HEK293T (cell line): Measurements from ENCODE around the gene C4orf51.

Experiments
- ELF4 ChIP-seq: fragments of 450-650 bp; IDR thresholded peaks from 2 replicates; pipeline ENCODE4 v1.6.1; 2017; ENCODE audit warnings: antibody characterized with exemption
- FOXA1 ChIP-seq: fragments of 450-650 bp; IDR thresholded peaks from 2 replicates; pipeline ENCODE4 v1.6.1; 2016; ENCODE audit warnings: mild to moderate bottlenecking
- FOXK2 ChIP-seq: fragments of 450-650 bp; IDR thresholded peaks from 2 replicates; pipeline ENCODE4 v1.6.1; 2016; ENCODE audit warnings: mild to moderate bottlenecking
- HDGF ChIP-seq: fragments of 450-650 bp; IDR thresholded peaks from 2 replicates; pipeline ENCODE4 v1.6.1; 2017; ENCODE audit warnings: antibody characterized with exemption, borderline replicate concordance
- L3MBTL2 ChIP-seq: fragments of 450-650 bp; conservative IDR thresholded peaks from 2 replicates; pipeline ENCODE4 v1.6.1; 2016; ENCODE audit warnings: mild to moderate bottlenecking
- LEF1 ChIP-seq: fragments of 450-650 bp; IDR thresholded peaks from 2 replicates; pipeline ENCODE4 v1.6.1; 2017; ENCODE audit warnings: mild to moderate bottlenecking, borderline replicate concordance
- ZNF384 ChIP-seq: fragments of 450-650 bp; IDR thresholded peaks from 2 replicates; pipeline ENCODE4 v1.6.1; 2016
- TF ChIP-seq, protein P1 (sequence below): fragments of 450-650 bp; IDR thresholded peaks from 2 replicates; pipeline ENCODE4 v1.6.1; 2016

DNA sequence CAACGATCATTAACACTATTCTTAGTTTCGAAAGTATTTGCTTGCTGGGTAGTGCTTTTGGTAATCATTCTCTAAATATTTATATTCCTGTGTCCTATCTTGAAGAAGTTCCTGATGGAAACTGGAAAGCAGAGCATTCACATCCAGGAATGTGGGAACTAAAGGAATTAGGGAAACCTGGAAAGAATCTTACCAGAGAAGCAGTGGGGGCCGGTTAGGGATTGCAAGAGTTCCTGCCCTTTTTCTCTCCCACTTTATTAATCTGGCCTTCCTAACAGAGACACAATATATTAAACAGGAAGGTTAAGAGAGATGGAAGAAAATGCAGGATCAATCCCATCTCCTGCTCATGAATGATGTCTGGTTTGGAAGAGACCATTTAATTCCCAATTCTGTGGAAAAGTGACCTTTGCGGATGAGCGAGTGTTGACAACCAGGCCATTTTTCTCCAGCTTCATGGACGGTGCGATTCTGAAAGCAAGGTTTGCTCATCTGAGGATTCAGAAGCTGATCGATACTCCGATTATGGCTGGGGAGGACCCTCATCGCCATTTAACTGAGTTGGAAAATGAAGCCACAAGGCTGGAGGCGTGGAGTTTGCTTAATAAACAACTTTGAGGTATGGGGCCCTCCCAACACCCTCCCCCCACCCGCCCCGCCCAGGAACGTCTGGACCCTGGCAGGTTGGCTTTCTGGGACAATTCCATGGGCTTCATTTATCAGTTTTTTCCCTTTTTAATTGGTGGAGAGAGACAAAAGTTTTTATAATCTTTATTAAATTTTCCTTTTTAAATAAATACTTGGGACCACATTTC is 52.3 kb downstream of the C4orf51 start:
- TF ChIP-seq FOXA1 (no peak), FOXK2 (no peak), LEF1 (no peak), L3MBTL2 (no peak), HDGF (no peak), ELF4 (no peak), ZNF384 (no peak)
- TF ChIP-seq, protein P1, sequence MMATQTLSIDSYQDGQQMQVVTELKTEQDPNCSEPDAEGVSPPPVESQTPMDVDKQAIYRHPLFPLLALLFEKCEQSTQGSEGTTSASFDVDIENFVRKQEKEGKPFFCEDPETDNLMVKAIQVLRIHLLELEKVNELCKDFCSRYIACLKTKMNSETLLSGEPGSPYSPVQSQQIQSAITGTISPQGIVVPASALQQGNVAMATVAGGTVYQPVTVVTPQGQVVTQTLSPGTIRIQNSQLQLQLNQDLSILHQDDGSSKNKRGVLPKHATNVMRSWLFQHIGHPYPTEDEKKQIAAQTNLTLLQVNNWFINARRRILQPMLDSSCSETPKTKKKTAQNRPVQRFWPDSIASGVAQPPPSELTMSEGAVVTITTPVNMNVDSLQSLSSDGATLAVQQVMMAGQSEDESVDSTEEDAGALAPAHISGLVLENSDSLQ: no peak
